ENCODE data around the gene SPEN.

SPEN gene

GRCh38 chr1:15973772-15974171, 126.3 kb downstream of the SPEN start:
- WGBS, 2 donors (ENCODE audit: extremely low coverage in 2 of 2, insufficient read length in 2 of 2, insufficient replicate concordance in 1 of 2), result no CpG with 5 or more reads among the region's 4 CpGs
- Histone ChIP-seq H3K4ac (ENCODE audit: low read length) (no peak overlapping the region), H2BK12ac (ENCODE audit: low read length) (no peak overlapping the region), H3K27ac (replicated peaks; ENCODE audit: low read length) (no peak overlapping the region), H3K4me2 (ENCODE audit: insufficient read depth, low read length, poor library complexity, severe bottlenecking) (no peak overlapping the region), H3K4me3 (ENCODE audit: low read length in 2 of 2) (no peak overlapping the region), H2BK15ac (ENCODE audit: low read length) (no peak overlapping the region), H3K23ac (ENCODE audit: low read depth, low read length, poor library complexity) (no peak overlapping the region), H2BK120ac (ENCODE audit: low read depth, low read length) (no peak overlapping the region), H4K8ac (ENCODE audit: low read depth, low read length) (no peak overlapping the region), H2AK5ac (ENCODE audit: low read depth, low read length) (no peak overlapping the region), H2AFZ (ENCODE audit: low read length) (no peak overlapping the region), H3K79me1 (ENCODE audit: low read depth, low read length) (peaks cover 5% of the 10 kb centered on the region), H3K18ac (ENCODE audit: low read length) (no peak overlapping the region), H3K4me1 (ENCODE audit: control insufficient read depth in 2 of 2, insufficient read depth in 1 of 2, low read depth in 1 of 2, low read length in 2 of 2) (peaks cover 3 to 7% of the 10 kb centered on the region in 2 donors), H3K14ac (ENCODE audit: low read length) (no peak overlapping the region), H3K36me3 (replicated peaks in 1 of 2; ENCODE audit: control insufficient read depth in 2 of 2, insufficient read depth in 2 of 2, low read length in 2 of 2) (peaks cover 20 to 42% of the 10 kb centered on the region in 2 donors), H3K9me3 (replicated peaks in 1 of 2; ENCODE audit: control insufficient read depth in 2 of 2, insufficient read depth in 1 of 2, low read depth in 1 of 2, low read length in 2 of 2) (peaks cover 10 to 13% of the 10 kb centered on the region in 2 donors), H3K9ac (ENCODE audit: low read depth, low read length, poor library complexity) (no peak overlapping the region), H2BK5ac (ENCODE audit: low read length) (no peak overlapping the region), H4K91ac (ENCODE audit: low read depth, low read length, poor library complexity) (no peak overlapping the region), H3K27me3 (ENCODE audit: control insufficient read depth in 3 of 3, insufficient read depth in 3 of 3, low read depth in 1 of 3, low read length in 3 of 3) (peaks cover 0 to 2% (median 0%) of the 10 kb centered on the region in 3 experiments)
- no peak for DNase-seq (ENCODE audit: low spot score)

DNA sequence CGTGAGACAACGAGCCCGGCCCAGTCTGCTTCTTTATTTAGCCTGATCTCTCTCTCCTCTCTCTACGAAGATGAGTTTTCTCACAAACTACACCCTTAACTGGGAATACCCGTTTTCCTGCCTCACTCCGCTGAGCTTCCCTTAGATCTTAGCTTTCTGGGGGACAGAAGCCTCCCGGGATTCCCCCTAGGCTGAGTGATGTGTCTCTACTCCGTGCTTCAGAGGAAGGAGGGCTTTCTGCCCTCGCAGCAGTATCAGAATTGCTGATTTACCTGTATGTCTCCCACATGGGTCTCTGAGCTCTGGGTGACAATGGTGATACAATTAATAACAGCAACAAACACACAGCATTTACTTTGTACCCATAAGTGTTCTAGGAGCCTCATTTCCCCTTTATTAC, 127.3 kb downstream of the SPEN start:
- no CpG with 5 or more reads among the region's 9 CpGs for WGBS, 2 donors (ENCODE audit: extremely low coverage in 2 of 2, insufficient read length in 2 of 2, insufficient replicate concordance in 1 of 2)
- Histone ChIP-seq H3K9ac (ENCODE audit: low read depth, low read length, poor library complexity) (no peak overlapping the region), H3K4me3 (ENCODE audit: low read length in 2 of 2) (peak overlapping the region; percentile 59 to 93), H2BK15ac (ENCODE audit: low read length) (no peak overlapping the region), H3K36me3 (replicated peaks in 1 of 2; ENCODE audit: control insufficient read depth in 2 of 2, insufficient read depth in 2 of 2, low read length in 2 of 2) (peaks cover 13 to 31% of the 10 kb centered on the region in 2 donors), H3K79me1 (ENCODE audit: low read depth, low read length) (peaks cover 5% of the 10 kb centered on the region), H3K9me3 (replicated peaks in 1 of 2; ENCODE audit: control insufficient read depth in 2 of 2, insufficient read depth in 1 of 2, low read depth in 1 of 2, low read length in 2 of 2) (peaks cover 2 to 3% of the 10 kb centered on the region in 2 donors), H3K27me3 (ENCODE audit: control insufficient read depth in 3 of 3, insufficient read depth in 3 of 3, low read depth in 1 of 3, low read length in 3 of 3) (no peaks in the 10 kb centered on the region), H3K4ac (ENCODE audit: low read length) (no peak overlapping the region), H3K4me1 (ENCODE audit: control insufficient read depth in 2 of 2, insufficient read depth in 1 of 2, low read depth in 1 of 2, low read length in 2 of 2) (peaks cover 3 to 7% of the 10 kb centered on the region in 2 donors), H2BK120ac (ENCODE audit: low read depth, low read length) (no peak overlapping the region), H2AFZ (ENCODE audit: low read length) (peak overlapping the region; percentile 96), H4K8ac (ENCODE audit: low read depth, low read length) (no peak overlapping the region), H3K4me2 (ENCODE audit: insufficient read depth, low read length, poor library complexity, severe bottlenecking) (peak overlapping the region; percentile 72), H2BK12ac (ENCODE audit: low read length) (no peak overlapping the region), H3K14ac (ENCODE audit: low read length) (no peak overlapping the region), H3K23ac (ENCODE audit: low read depth, low read length, poor library complexity) (no peak overlapping the region), H2BK5ac (ENCODE audit: low read length) (peak overlapping the region; percentile 58), H2AK5ac (ENCODE audit: low read depth, low read length) (no peak overlapping the region), H4K91ac (ENCODE audit: low read depth, low read length, poor library complexity) (no peak overlapping the region), H3K18ac (ENCODE audit: low read length) (no peak overlapping the region), H3K27ac (replicated peaks; ENCODE audit: low read length) (no peak overlapping the region)
- no peak for DNase-seq (ENCODE audit: low spot score)

- H3K4me2 ChIP-seq (ENCODE audit: insufficient read depth, low read length, poor library complexity, severe bottlenecking), result peak overlapping the region; percentile 72
- H3K27me3 ChIP-seq (ENCODE audit: control insufficient read depth in 3 of 3, insufficient read depth in 3 of 3, low read depth in 1 of 3, low read length in 3 of 3), result no peaks in the 10 kb centered on the region
- H2BK12ac ChIP-seq (ENCODE audit: low read length), result no peak overlapping the region
- no peak overlapping the region for H2BK15ac ChIP-seq (ENCODE audit: low read length)
- peak overlapping the region; percentile 85 for H3K9ac ChIP-seq (ENCODE audit: low read depth, low read length, poor library complexity)
- no peak overlapping the region for H2BK120ac ChIP-seq (ENCODE audit: low read depth, low read length)
- H2AFZ ChIP-seq (ENCODE audit: low read length), result peak overlapping the region; percentile 96
- no peak overlapping the region for H2AK5ac ChIP-seq (ENCODE audit: low read depth, low read length)
- peak overlapping the region; percentile 58 for H2BK5ac ChIP-seq (ENCODE audit: low read length)
- H3K23ac ChIP-seq (ENCODE audit: low read depth, low read length, poor library complexity), result peak overlapping the region; percentile 82
- H3K4me1 ChIP-seq (ENCODE audit: control insufficient read depth in 2 of 2, insufficient read depth in 1 of 2, low read depth in 1 of 2, low read length in 2 of 2), result peaks cover 3 to 7% of the 10 kb centered on the region in 2 donors
- H3K79me1 ChIP-seq (ENCODE audit: low read depth, low read length), result peaks cover 5% of the 10 kb centered on the region
- no peak overlapping the region for H4K91ac ChIP-seq (ENCODE audit: low read depth, low read length, poor library complexity)
- no peak overlapping the region for H4K8ac ChIP-seq (ENCODE audit: low read depth, low read length)
- no peak for DNase-seq (ENCODE audit: low spot score)
- peak overlapping the region; percentile 59 to 93 for H3K4me3 ChIP-seq (ENCODE audit: low read length in 2 of 2)
- H3K4ac ChIP-seq (ENCODE audit: low read length), result no peak overlapping the region
- WGBS, 2 donors (ENCODE audit: extremely low coverage in 2 of 2, insufficient read length in 2 of 2, insufficient replicate concordance in 1 of 2), result no CpG with 5 or more reads among the region's 47 CpGs
- no peak overlapping the region for H3K27ac ChIP-seq (replicated peaks; ENCODE audit: low read length)
- H3K18ac ChIP-seq (ENCODE audit: low read length), result peak overlapping the region; percentile 81
- peak overlapping the region; percentile 77 for H3K14ac ChIP-seq (ENCODE audit: low read length)
- peaks cover 13 to 27% of the 10 kb centered on the region in 2 donors for H3K36me3 ChIP-seq (replicated peaks in 1 of 2; ENCODE audit: control insufficient read depth in 2 of 2, insufficient read depth in 2 of 2, low read length in 2 of 2)
- peaks cover 0 to 2% of the 10 kb centered on the region in 2 donors for H3K9me3 ChIP-seq (replicated peaks in 1 of 2; ENCODE audit: control insufficient read depth in 2 of 2, insufficient read depth in 1 of 2, low read depth in 1 of 2, low read length in 2 of 2)
Observed at GRCh38 chr1:15975358-15975804, 127.9 kb downstream of the SPEN start.

- Histone ChIP-seq H3K4me3 (ENCODE audit: low read length in 2 of 2) (peak within 1 kb of the TSS; percentile 59 to 93), H3K4me1 (ENCODE audit: control insufficient read depth in 2 of 2, insufficient read depth in 1 of 2, low read depth in 1 of 2, low read length in 2 of 2) (peaks cover 3 to 7% of the 10 kb centered on the region in 2 donors), H2BK12ac (ENCODE audit: low read length) (no peak within 1 kb of the TSS), H2BK15ac (ENCODE audit: low read length) (no peak within 1 kb of the TSS), H3K27ac (replicated peaks; ENCODE audit: low read length) (peak within 1 kb of the TSS; percentile 76), H3K18ac (ENCODE audit: low read length) (peak within 1 kb of the TSS; percentile 95), H4K91ac (ENCODE audit: low read depth, low read length, poor library complexity) (no peak within 1 kb of the TSS), H3K27me3 (ENCODE audit: control insufficient read depth in 3 of 3, insufficient read depth in 3 of 3, low read depth in 1 of 3, low read length in 3 of 3) (no peaks in the 10 kb centered on the region), H3K36me3 (replicated peaks in 1 of 2; ENCODE audit: control insufficient read depth in 2 of 2, insufficient read depth in 2 of 2, low read length in 2 of 2) (peaks cover 13 to 23% of the 10 kb centered on the region in 2 donors), H2AFZ (ENCODE audit: low read length) (peak within 1 kb of the TSS; percentile 96), H3K79me1 (ENCODE audit: low read depth, low read length) (peaks cover 5% of the 10 kb centered on the region), H2BK5ac (ENCODE audit: low read length) (peak within 1 kb of the TSS; percentile 58), H3K14ac (ENCODE audit: low read length) (peak within 1 kb of the TSS; percentile 77), H3K4ac (ENCODE audit: low read length) (no peak within 1 kb of the TSS), H3K23ac (ENCODE audit: low read depth, low read length, poor library complexity) (peak within 1 kb of the TSS; percentile 82), H2AK5ac (ENCODE audit: low read depth, low read length) (no peak within 1 kb of the TSS), H3K4me2 (ENCODE audit: insufficient read depth, low read length, poor library complexity, severe bottlenecking) (peak within 1 kb of the TSS; percentile 72), H3K9me3 (replicated peaks in 1 of 2; ENCODE audit: control insufficient read depth in 2 of 2, insufficient read depth in 1 of 2, low read depth in 1 of 2, low read length in 2 of 2) (peaks cover 0 to 2% of the 10 kb centered on the region in 2 donors), H3K9ac (ENCODE audit: low read depth, low read length, poor library complexity) (peak within 1 kb of the TSS; percentile 85), H4K8ac (ENCODE audit: low read depth, low read length) (no peak within 1 kb of the TSS), H2BK120ac (ENCODE audit: low read depth, low read length) (no peak within 1 kb of the TSS)
- DNase-seq (ENCODE audit: low spot score), result peak; percentile 93
- WGBS, 2 donors (ENCODE audit: extremely low coverage in 2 of 2, insufficient read length in 2 of 2, insufficient replicate concordance in 1 of 2), result no CpG with 5 or more reads among the region's 47 CpGs
Observed at GRCh38 chr1:15975805-15976680, 128.5 kb downstream of the SPEN start, which contains the start of gene ZBTB17. Gene ZBTB17, minus strand, starts transcription at chr1:15976101. Its CDS starts 27,606 bp downstream, at chr1:15948495.
